Midbrain (tissue), 1 donor: ENCODE data around the gene CAMKMT.

Source experiments
- DNase-seq: peaks from one replicate; lab custom pipeline; 2025; lab: John Stamatoyannopoulos, UW

The CAMKMT gene

DNA sequence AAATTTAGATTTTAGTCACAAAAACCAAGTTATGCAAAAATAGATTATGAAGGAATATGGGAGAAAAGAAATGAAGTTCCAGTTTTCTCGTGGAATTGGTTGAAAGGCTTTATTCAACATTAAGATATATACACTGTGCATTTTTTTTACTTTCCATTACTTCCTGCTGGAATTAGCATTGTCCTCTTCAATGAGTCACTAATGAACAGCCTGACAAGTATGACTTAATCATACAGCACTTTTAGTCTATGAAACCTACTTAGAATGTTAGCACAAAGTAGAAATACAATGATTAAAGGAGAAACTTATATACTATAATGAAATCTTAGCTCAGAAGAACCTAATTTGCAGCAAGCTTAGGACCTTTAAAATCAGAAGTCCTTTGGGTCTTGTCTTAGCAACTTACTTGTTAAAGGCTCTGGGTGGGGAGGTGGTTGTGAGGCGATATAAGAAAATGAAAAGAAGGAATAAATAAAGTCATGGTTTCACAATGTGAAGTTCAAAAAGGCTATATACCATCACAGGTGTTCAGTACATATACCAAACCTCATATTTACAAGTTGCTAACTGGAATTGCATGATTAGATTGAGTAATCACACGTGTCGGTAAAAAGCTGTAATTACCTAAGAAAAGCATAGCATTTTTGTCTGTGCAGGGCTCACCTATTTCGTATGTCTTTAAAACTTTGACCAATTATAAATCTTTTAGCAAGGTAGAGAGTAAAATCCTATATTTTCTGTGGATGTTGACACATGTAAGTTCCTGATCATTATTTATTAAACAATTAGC lies 236.8 kb downstream of the CAMKMT start:
- no peak for DNase-seq

DNA sequence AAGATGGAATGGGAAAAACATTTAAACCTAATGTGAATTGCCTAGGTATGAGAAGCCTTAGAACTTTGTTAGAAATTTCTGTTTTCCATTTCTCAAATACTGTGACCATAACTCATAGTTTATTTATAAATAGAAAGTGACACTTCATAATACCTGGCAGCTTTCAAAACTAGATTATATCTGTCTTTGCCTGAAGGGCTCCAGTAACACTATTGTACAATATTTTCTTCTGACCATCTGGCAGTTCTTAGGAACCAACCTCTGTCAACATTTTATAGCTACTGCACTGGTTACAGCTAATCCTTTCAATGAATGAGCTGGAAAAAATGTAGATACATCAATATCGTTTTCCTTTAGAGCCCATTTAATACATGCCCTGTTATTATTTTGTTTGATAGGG lies 237.4 kb downstream of the CAMKMT start:
- no peak for DNase-seq

DNA sequence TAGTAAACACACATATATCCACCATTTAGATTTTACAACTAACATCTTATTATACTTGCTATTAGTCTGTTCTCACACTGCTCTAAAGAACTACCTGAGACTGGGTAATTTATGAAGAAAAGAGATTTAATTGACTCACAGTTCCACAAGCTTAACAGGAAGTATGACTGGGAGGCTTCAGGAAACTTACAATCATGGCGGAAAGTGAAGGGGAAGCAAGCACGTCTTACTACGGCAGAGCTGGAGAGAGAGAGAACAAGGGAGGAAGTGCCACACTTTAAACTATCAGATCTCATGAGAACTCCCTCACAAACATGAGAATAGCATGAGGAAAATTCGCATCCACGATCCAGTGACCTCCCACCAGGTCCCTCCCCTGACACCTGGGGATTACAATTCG lies 240.7 kb downstream of the CAMKMT start:
- DNase-seq: no peak

DNA sequence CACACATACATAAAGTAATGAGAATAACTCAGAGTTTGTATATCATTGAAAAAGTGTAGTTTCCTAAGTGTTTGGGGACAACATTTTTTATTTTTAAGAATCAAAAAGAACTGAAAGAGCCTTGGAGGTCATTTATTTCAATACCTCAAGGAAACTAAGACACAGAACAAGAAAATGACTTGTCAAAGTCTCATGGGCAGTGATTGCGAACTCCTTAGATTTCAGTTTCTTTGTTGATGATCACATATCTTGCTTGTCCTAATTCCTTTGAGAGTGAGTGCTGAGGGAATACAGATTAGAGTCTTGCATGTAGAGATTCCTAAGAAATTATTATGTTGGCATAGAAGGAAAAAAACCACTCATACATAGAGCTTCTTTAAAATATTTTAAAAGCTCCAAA lies 243.8 kb downstream of the CAMKMT start:
- DNase-seq: no peak

DNA sequence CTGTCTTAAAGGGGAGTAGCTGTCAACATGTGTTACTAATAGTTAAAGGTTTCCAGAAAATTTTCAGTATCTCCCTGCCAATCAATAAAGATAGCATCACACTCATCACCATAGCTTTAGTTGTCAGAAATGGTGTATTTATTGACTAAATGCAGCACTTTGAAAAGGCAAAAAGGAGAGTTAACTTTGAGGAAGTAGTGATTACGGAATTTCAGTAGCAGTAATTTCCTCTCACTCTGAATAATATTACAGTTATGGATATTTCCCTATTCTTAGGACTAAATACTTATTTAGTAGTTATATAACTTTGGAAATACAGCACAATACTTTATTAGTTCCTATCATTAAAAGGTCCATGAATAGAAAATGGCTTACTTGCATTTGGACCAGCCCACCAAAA lies 250.5 kb downstream of the CAMKMT start:
- DNase-seq: no peak

DNA sequence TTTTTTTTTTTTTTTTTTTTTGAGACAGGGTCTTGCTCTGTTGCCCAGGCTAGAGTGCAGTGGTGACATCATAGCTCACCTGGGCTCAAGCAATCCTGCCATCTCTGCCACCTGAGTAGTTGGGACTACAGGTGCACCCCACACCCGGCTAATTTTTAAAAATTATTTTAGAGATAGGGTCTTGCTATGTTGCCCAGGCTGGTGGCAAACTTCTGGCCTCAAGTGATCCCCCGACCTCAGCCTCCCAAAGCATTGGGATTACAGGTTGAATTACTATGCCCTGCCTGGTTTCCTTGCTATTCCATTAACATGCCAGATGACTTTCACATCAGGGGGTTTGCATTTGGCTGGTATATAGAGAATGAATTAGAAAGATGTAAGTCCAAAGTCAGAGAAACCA lies 253.2 kb downstream of the CAMKMT start:
- DNase-seq: no peak

DNA sequence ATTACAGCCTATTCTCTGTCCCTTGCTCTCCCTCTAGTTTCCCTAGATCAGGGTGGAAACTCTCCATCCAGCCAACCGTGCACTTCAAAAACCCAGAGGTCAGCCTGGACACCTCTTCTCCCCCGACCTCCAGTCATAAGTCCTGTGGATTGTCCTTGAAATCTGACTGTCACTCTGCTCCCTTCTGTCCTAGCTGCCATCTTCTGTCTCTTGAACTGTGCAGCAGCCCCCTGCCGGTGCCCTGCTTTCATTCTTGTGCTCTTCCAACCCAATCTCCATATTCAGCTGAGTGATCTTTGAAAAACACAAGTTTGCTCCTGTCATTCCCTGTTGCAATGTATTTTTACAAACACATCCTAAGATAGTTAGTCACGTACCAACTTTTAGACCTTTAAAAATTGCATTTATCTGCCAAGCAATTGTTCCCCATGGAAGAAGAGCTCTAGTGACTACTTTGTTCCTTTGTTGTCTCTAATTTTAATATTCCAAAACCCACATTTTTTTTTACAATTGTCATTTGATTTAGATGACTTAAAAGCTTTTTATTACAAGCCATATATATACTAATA lies 254.3 kb downstream of the CAMKMT start:
- no peak for DNase-seq

DNA sequence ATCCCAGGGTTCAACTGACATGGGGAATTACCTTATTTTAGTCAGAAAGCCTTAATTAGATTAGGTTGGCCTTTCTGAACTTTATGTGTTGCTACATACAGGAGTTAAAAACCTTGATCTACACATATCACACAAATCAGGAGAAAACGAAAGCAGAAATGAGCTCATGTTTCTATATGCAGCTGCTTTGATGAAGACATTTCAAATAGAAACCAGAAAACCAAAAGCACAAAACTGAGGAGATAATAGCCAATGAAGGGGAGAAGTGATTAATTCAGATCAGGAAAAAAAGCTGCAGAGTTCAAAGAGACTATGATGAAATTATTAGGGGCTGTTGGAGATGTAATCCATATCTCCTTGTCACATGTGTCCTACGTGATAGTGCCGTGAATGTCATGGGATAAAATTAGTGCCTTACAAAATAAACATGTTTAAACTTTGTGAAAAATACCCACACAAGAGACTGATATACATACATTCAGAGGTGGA lies 255.0 kb downstream of the CAMKMT start:
- no peak for DNase-seq

DNA sequence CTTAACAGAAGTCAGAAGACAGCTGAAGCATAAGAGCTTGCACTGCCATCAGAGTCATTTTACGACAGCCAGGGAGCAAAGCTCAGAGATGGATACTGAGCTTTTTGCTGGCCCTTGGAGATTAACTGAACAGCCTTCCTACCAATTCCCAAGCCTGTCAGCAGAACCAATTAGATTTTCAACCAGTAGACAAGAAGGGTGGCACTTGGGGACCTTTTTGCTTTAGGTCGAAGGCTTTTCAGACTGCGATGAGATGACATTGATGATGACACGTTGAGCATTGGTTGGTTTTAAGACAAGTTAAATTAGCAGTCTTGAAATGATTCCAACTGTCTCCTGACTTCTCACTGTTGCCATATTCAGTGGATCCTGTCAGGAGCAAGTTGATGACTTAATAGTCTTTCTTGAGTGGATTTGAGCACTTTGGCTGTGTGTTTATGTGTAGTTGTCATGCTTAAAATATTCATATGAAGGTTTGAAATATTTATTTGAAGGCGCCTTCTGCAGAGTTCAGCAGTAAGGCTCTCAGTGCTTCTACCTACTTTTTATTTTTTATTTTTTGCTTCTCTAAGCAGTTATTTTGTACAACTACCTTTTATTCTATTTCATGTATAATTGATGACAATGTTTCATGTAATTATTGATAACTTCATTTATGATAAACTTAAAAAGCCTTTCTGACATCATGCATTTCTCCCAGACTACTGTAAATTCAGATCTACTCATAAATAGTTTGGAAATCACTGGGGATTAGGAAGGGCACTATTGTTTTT lies 256.7 kb downstream of the CAMKMT start:
- DNase-seq: no peak

DNA sequence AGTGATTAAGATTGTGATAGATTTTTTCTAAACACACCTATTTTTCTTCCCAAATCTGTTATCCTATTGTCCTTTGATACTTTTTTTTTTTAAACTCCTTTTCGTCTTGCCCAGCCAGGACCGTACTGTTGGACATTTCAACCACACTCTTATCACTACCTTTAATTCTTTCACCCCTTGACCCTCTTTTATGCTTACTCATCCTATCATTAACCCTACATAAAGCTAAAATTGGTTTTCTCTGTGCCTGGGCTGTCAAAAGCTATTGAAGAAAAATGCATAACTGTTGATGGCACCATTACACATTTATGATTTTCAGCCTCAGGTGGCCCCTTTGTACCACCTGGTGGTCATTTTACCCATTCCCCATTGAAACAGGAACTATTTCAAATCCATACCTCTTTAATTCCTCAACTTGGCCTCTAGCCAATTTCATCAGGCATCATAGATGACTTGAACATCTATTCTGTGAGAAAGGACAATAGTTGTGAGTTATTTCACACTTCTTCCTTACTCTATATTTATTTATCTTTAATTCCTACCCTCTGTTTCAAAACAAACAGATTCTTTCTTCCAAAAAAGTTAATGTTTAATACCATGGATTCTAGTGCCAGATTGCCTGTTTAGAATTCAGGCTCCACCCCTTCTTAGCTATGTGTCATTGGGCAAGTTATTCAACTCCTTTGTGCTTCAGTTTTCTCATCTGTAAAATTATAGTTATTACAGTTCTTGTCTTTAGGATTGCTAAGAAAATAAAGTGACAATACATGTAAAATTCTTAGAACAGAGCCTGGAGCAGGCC lies 258.6 kb downstream of the CAMKMT start:
- DNase-seq: no peak

DNA sequence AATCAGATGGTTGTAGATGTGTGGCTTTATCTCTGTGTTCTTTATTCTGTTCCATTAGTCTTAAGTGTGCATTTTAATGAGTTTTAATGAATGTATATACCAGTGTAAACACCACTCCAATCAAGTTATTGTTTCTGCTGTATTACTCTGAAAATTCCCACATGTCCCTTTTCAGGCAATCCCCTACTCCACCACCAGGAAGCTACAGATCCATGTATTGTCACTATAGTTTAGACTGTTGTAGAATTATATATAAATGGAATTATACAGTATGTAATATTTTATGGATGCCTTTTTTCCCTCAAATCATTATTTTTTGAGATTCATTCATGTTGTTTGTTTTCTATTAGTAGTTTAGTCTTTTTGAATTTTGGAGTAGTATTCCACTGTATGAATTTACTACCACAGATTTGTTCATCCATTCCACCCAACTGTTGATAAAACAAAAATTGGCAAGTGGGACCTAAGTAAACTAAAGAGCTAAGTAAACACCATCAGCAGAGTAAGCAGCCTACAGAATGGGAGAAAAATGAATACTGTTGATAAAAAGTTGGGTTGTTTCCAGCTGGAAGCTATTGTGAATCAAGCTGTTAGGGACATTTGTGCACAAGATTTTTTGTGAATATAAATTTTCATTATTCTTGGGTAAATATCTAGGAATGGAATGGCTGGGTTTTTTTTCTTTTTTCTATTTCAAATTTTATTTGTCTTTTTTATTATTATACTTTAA lies 262.0 kb downstream of the CAMKMT start:
- no peak for DNase-seq

DNA sequence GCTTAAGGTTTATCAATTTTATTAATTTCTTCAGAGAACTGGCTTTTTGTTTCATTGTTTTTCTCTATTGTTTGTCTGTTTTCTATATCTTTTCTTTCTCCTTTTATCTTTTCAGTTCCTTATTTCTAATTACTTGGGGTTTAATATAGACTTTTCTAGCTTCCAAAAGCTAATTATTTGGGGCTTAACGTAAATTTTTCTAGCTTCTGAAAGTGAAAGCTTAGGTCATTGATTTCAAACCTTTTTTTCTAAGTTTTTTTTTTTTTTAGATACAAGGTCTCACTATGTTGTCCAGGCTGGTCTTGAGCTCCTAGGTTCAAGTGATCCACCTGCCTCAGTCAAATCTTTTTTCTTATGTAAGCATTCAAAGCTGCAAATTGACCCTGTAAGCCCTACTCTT lies 266.6 kb downstream of the CAMKMT start:
- DNase-seq: no peak

DNA sequence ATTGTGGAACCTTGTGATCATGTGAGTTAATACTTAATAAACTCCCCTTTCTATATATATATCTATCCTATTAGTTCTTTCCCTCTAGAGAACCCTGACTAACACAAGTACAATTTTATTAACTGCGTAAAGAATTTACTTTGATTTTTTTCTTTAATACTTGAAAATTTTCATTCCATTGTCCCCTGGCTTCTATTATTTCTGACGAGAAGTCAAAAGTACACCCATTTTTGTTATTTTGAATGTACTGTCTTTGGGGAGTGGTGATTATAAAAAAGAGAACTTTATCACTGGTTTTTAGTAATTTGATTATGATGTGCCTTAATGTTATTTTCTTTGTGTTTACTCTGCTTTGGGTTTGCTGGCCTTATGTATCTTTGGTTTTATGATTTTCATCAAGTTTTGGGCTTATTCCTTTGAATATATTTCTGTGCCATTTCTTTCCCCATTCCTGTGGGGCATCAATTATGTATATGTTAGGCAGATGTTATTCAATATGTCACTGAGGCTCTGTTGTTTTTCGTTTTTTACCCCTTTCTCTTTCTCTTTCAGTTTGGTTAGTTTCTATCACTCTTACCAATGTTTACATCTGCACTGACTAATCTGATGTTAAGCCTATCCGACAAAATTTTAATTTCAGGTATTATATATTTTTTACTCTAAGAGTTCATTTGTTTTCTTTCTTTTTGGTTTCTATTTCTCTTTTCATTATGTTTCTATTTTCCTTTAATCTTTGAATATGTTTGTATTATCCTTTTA lies 271.4 kb downstream of the CAMKMT start:
- DNase-seq: no peak

DNA sequence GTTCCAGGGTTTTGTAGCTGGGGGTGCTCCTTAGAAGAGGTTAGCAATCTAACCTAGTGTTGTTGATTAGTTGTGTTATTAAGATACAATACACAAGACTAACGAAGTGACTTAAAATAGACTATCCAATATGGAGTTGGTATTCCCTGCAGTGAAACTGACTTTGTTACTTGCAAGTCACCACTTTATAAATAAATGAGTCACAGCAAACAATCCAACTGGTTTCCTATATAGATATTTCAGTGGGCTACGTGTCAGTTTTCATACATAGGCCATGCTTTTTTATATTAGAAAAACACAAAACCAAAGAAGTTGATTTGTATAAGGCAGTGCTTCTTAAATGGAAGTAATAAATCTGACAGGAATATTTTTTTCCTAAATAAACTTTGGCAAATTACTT lies 274.0 kb downstream of the CAMKMT start:
- no peak for DNase-seq

DNA sequence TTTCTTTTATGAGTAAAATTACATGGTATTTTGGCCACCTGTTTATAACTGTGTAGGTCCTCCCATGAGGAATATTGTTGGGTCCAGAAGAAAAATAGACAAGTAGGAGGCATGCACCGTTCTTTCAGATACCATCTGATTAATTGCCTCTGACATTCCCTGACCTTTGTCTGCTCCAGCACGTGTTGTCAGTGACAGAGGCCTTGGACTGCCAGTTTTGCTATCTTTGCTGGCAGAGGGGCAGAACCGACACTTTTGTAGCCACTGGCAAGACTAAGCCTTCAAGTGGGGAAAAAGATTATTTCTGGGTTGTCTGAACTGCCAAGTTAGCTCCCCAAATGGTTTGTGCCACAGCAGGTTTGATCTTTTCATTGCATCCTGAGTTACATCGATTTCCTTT lies 276.9 kb downstream of the CAMKMT start:
- no peak for DNase-seq

DNA sequence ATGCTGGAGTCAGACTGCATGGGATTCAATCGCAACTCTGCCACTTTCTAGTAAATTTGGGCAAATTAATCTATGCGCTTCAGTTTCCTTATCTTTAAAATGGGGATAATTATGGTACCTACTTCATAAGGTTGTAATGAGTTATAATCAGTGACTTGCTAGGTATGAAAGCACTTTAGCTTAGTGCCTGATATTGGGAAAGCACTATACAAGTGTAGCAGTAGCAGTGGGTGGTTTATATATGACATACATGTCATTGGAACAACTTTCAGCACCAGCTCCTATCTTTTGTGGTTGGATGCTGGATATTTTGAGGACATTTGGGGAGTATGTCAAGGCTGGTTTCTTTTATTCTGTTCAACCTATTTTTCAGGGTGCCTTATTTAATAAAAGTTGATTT lies 277.7 kb downstream of the CAMKMT start:
- DNase-seq: no peak

DNA sequence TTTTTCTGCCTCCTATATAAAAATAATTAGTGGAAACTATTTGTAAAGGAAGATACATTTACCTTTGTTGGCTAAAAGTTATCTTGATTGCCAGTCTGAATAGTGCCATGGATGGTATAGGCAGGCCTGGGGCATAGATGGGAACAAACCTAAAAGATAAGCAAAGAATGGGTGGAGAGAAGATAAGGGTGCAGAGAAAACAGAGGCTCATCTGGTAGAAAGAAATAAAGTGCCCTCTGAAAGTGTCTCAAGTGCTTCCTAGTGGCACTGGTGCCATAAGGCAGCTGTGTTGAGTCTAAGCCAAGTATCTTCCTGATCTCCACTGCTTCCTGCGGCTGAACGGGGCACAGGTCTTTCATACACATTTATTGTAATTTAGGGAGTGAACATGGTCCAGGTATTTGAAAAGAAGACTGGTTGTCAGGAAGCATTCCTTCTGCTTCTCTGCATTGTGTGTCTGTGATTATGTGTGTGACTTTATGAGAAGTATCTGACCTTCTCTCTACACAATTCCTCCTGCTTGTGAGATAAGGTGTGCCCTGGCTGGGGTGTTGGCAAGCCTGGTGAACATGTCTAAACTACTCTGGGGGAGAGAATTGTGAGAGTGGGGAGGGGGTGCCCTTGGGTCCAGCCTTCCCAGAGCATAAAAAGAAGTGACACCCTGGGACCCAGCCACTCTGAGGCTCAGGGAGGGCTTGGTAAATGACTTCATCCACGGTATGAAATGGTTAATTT lies 280.5 kb downstream of the CAMKMT start:
- DNase-seq: no peak

DNA sequence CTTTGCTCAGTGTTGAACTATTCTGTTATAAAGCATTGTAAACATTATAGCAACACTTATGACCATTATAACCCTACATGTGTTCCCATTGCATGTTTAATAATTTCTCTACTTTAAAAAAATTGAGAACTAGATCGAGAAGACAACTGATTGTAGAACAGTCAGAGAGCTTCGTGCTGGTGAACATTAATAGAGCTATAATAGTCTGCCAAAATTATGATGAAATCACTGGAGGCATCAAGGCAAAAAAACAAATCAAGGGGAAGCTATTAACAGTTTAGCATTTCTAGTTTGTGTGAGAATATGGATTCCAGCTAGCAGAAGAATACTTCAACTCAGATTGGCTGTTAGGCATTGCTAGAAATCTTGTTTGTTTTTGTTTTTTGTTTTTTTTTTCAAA lies 284.2 kb downstream of the CAMKMT start:
- no peak for DNase-seq

DNA sequence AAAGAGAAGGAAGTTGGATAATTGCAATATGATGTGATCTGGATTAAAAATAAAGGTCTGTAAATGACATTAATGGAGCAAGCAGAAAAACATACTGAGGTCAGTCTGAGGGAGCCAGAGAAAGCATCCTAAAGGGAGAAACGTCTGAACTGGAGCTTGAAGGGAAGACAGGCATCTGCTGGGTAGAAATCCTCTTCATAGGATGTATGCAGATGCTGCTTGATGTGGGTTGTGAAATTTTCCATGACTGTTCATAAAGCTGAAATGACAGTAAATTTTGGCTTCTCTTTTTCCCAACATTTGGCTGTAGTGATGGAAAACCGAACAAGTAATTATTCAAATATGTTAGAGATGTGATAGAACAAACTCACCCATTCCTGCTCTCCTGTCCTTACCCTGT lies 287.6 kb downstream of the CAMKMT start:
- DNase-seq: no peak

DNA sequence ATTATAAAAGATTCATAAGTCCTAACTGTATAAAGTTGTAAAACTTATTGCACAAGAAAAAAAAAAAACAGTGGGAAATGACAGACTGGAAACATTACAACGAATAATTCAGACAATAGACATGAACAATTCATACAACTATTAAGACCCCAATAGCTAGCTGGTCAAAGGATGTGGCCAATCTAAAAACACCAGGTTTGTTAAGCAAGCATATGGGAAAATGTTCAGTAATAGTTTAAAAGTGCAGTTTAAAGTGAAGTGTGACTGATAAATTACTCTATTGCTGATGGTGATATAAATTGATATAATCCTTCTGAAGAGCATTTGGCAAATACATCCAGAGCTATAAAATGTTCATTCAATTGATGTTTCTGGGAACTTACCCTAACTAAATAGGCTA lies 289.0 kb downstream of the CAMKMT start:
- DNase-seq: no peak
